GM23338 (cell line): ENCODE data around the gene CPNE4.

Source experiments
- CREB1 ChIP-seq: fragments of 250-450 bp; sonication (Bioruptor Pico); IDR thresholded peaks from 2 replicates; pipeline ENCODE4 v1.5.0; 2020; ENCODE audit warnings: low read depth, mild to moderate bottlenecking, moderate library complexity
- CTCF ChIP-seq, 2 experiments: fragments of 200-600 bp in 1 of 2; sonication (generic) in 1 of 2; conservative IDR thresholded peaks; 2 replicates each; pipeline versions ENCODE4 v1.5.1 to v1.6.1; 2016 to 2017; ENCODE audit warnings: antibody characterized with exemption in 2 of 2, low read depth in 2 of 2, mild to moderate bottlenecking in 2 of 2, moderate library complexity in 1 of 2
- EZH2 ChIP-seq: fragments of 200-600 bp; sonication (generic); IDR thresholded peaks from one replicate; pipeline ENCODE4 v1.8.0; 2017; ENCODE audit warnings: antibody characterized with exemption, mild to moderate bottlenecking, low read depth; ENCODE audit not compliant: unreplicated experiment
- EZH2phosphoT487 ChIP-seq: fragments of 200-600 bp; sonication (generic); IDR thresholded peaks from one replicate; pipeline ENCODE4 v1.8.1; 2018; ENCODE audit warnings: antibody characterized with exemption; ENCODE audit not compliant: unreplicated experiment
- POLR2AphosphoS5 ChIP-seq: IDR thresholded peaks from 2 replicates; pipeline ENCODE4 v1.6.1; 2016; ENCODE audit warnings: antibody characterized with exemption, low read depth
- STAT1 ChIP-seq: IDR thresholded peaks from one replicate; pipeline ENCODE4 v1.6.1; 2016; ENCODE audit warnings: antibody characterized with exemption; ENCODE audit not compliant: unreplicated experiment
- TF ChIP-seq, protein P1 (sequence below): IDR thresholded peaks from one replicate; pipeline ENCODE4 v1.6.1; 2018; ENCODE audit warnings: antibody characterized with exemption; ENCODE audit not compliant: unreplicated experiment

GRCh38 chr3:131901686-131902085 is 133.1 kb downstream of the CPNE4 start:
- no peak for TF ChIP-seq POLR2AphosphoS5
- TF ChIP-seq CTCF (conservative IDR thresholded peaks at IDR 0.05; ENCODE audit: low read depth in 2 of 2): no peak
- TF ChIP-seq, protein P1, sequence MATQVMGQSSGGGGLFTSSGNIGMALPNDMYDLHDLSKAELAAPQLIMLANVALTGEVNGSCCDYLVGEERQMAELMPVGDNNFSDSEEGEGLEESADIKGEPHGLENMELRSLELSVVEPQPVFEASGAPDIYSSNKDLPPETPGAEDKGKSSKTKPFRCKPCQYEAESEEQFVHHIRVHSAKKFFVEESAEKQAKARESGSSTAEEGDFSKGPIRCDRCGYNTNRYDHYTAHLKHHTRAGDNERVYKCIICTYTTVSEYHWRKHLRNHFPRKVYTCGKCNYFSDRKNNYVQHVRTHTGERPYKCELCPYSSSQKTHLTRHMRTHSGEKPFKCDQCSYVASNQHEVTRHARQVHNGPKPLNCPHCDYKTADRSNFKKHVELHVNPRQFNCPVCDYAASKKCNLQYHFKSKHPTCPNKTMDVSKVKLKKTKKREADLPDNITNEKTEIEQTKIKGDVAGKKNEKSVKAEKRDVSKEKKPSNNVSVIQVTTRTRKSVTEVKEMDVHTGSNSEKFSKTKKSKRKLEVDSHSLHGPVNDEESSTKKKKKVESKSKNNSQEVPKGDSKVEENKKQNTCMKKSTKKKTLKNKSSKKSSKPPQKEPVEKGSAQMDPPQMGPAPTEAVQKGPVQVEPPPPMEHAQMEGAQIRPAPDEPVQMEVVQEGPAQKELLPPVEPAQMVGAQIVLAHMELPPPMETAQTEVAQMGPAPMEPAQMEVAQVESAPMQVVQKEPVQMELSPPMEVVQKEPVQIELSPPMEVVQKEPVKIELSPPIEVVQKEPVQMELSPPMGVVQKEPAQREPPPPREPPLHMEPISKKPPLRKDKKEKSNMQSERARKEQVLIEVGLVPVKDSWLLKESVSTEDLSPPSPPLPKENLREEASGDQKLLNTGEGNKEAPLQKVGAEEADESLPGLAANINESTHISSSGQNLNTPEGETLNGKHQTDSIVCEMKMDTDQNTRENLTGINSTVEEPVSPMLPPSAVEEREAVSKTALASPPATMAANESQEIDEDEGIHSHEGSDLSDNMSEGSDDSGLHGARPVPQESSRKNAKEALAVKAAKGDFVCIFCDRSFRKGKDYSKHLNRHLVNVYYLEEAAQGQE: no peak
- TF ChIP-seq STAT1: no peak
- TF ChIP-seq EZH2: no peak
- no peak for TF ChIP-seq EZH2phosphoT487
- no peak for TF ChIP-seq CREB1 (CRISPR knock-in tag)
